ENCODE measurements around the gene SEC31A.

The SEC31A gene, protein sequence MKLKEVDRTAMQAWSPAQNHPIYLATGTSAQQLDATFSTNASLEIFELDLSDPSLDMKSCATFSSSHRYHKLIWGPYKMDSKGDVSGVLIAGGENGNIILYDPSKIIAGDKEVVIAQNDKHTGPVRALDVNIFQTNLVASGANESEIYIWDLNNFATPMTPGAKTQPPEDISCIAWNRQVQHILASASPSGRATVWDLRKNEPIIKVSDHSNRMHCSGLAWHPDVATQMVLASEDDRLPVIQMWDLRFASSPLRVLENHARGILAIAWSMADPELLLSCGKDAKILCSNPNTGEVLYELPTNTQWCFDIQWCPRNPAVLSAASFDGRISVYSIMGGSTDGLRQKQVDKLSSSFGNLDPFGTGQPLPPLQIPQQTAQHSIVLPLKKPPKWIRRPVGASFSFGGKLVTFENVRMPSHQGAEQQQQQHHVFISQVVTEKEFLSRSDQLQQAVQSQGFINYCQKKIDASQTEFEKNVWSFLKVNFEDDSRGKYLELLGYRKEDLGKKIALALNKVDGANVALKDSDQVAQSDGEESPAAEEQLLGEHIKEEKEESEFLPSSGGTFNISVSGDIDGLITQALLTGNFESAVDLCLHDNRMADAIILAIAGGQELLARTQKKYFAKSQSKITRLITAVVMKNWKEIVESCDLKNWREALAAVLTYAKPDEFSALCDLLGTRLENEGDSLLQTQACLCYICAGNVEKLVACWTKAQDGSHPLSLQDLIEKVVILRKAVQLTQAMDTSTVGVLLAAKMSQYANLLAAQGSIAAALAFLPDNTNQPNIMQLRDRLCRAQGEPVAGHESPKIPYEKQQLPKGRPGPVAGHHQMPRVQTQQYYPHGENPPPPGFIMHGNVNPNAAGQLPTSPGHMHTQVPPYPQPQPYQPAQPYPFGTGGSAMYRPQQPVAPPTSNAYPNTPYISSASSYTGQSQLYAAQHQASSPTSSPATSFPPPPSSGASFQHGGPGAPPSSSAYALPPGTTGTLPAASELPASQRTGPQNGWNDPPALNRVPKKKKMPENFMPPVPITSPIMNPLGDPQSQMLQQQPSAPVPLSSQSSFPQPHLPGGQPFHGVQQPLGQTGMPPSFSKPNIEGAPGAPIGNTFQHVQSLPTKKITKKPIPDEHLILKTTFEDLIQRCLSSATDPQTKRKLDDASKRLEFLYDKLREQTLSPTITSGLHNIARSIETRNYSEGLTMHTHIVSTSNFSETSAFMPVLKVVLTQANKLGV

DNA sequence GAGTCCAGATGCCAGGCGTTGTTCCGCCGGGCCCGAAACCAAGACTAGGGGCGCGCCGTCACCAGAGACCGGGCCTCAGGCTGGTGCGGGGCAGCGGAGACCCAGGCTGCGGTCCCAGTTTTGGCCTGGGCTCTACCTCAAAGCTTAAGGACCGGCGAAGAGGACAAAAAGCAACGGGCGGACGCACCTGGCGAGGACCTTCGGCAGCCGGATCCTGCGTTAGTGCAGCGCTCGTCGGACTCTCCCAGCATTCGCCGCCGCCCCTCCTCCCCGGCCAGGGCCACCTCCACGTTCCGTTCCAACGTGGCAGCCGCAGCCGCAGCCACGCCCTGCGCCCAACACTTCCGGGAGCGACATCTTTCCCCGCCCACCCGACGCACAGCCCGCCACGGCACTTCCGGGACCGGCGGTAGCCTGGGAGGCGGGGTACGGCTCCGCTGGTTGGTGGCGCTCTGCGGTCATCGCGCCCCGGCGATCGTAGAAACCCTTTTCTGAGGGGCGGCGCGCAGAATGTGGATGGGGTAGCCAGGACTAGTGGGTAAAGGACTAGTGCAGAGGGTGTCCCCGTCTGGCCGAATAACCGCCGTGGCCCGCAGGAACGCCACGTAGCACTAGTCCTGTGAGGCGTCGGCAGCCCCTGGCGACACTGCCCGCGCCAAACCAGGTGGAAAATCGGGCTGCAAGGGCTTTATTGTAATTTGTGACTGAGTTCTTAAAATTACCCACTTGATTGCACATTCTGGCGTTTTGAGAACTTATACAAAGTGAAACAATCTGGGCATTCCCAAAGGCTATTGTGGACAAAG is at the start of gene SEC31A:
Gene SEC31A, minus strand, starts transcription at position 253 of the 806 bp plus-strand sequence. CDS start 9,217 bp downstream, outside the sequence.
- DNase-seq (ENCODE audit: low read depth in 2 of 2), result peak; percentile 94 to 97

DNA sequence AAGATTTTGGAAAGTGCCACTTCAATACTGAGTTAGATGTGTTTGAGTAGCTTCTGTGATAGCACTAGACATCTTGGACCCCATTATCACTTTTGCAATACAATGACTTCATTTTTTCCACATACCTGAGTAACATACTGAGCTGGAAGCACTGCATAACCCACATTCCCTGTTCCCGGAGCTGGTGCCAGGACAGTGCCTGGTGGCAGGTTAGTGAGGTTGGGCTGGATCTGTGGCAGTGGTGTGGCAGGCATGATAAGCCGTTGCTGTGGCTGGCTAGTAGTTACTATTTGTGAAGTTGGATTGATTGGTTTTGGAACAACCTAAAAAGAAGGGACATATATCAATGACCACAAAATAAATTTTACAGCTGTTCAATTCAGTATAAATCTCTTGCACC is 48.5 kb upstream of the SEC31A start:
- no peak overlapping the region for H3K4me3 ChIP-seq (replicated peaks in 1 of 2; ENCODE audit: low read depth in 2 of 2, low read length in 2 of 2)
- DNase-seq (ENCODE audit: low read depth in 2 of 2), result no peak
- TF ChIP-seq, protein P1, sequence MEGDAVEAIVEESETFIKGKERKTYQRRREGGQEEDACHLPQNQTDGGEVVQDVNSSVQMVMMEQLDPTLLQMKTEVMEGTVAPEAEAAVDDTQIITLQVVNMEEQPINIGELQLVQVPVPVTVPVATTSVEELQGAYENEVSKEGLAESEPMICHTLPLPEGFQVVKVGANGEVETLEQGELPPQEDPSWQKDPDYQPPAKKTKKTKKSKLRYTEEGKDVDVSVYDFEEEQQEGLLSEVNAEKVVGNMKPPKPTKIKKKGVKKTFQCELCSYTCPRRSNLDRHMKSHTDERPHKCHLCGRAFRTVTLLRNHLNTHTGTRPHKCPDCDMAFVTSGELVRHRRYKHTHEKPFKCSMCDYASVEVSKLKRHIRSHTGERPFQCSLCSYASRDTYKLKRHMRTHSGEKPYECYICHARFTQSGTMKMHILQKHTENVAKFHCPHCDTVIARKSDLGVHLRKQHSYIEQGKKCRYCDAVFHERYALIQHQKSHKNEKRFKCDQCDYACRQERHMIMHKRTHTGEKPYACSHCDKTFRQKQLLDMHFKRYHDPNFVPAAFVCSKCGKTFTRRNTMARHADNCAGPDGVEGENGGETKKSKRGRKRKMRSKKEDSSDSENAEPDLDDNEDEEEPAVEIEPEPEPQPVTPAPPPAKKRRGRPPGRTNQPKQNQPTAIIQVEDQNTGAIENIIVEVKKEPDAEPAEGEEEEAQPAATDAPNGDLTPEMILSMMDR (IDR thresholded peaks at IDR 0.05; ENCODE audit: low read depth, low read length), result no peak

More for the DNA sequence above, at the start of gene SEC31A:
- H3K4me3 ChIP-seq (replicated peaks in 1 of 2; ENCODE audit: low read depth in 2 of 2, low read length in 2 of 2), result peak within 1 kb of the TSS; percentile 74 to 90
- TF ChIP-seq, protein P1 (IDR thresholded peaks at IDR 0.05; ENCODE audit: low read depth, low read length), result no peak

DNA sequence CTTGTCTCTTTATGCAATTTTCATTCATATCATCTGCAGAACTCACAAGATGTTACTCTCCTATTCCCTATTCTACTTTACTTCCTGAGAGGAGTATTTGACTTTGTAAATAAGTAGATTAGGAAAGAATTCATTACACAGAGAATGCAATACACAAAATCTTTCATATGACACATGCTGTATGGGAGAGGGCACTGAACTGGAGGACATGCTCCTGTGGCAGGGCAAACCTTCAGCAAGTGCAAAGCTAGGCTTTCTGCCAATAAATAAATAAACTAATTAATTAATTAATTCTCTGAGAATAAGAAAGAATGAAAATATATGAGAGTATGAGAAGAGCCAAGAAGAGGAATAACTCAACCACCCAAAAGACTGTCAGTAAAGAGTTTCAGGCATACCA is 43.5 kb upstream of the SEC31A start:
- TF ChIP-seq, protein P1 (IDR thresholded peaks at IDR 0.05; ENCODE audit: low read depth, low read length), result no peak
- H3K4me3 ChIP-seq (replicated peaks in 1 of 2; ENCODE audit: low read depth in 2 of 2, low read length in 2 of 2), result no peak overlapping the region
- DNase-seq (ENCODE audit: low read depth in 2 of 2), result no peak

DNA sequence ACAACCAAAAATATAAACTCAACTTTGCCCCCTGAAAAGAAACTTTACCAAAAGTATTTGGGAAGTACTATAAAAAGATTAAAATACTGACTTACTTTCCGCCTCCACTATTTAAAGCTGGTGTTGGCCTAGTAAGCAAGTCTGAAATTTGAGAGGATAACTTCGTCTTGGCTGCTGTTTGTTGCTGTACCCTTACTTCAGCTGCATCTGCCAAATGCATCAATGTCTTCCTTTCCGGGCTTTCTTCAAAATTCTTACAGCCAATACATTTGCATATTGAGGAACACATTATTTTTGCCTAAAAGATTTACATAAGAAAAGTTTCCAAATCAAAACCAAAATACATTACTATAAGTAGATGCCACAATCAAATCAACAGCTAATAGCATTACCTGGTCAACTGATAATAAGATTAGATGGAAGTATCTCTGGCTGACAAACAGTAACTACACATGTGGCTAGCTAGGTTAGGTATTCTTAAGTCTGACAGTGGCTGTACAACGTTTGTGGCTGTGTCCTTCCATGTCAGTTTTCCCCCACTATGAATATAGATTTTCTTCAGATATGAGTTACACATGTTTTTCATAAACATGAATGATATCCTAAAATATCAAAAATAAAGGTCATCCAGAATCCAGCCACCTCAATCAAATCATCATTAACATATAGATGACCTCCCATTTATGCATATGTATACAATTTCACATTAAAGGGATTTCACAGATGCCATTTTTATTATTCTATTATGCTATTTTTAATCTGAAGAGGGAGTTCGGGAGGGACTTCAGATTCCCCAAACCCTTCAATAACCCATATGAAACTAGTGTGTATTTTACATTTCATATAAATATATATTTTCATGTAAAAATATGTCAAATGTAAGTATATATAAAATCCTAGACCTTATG is 40.1 kb upstream of the SEC31A start:
- no peak for DNase-seq (ENCODE audit: low read depth in 2 of 2)
- TF ChIP-seq, protein P1 (IDR thresholded peaks at IDR 0.05; ENCODE audit: low read depth, low read length), result no peak
- no peak overlapping the region for H3K4me3 ChIP-seq (replicated peaks in 1 of 2; ENCODE audit: low read depth in 2 of 2, low read length in 2 of 2)

DNA sequence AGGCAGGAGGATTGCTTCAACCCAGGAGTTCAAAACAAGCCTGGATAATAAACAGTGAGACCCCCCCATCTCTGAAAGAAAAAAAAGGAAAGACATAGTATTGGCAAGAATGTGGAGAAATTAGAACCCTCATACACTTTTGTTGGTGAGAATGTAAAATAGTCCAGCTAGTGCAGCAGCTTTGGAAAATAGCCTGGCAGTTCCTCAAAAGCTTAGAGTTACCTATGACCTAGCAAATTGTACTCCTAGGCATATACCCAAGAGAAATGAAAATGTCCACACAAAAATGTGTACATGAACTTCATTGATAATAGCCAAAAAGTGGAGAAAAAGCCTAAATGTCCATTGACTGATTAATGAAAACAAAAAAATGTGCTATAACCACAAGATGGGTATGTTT is 30.8 kb upstream of the SEC31A start:
- H3K4me3 ChIP-seq (replicated peaks in 1 of 2; ENCODE audit: low read depth in 2 of 2, low read length in 2 of 2), result no peak overlapping the region
- TF ChIP-seq, protein P1 (IDR thresholded peaks at IDR 0.05; ENCODE audit: low read depth, low read length), result no peak
- DNase-seq (ENCODE audit: low read depth in 2 of 2), result no peak

All from cardiac fibroblast (primary cell).